GM23248 (cell line): Measurements from ENCODE around the gene TMOD4. TPM values are rescaled to one million over a fixed set of nuclear protein-coding genes. Genes with fewer than 3 reads are reported as not detected.

ENCODE experiments used
- DNase-seq: peaks from one replicate; pipeline ENCODE4 v3.0.0-alpha.2; 2015
- H2AFZ ChIP-seq: fragments of 200-600 bp; sonication (generic); 2 replicates; pipeline ENCODE4 v1.6.1; 2016; ENCODE audit warnings: antibody characterized with exemption
- H3F3A ChIP-seq: fragments of 200-600 bp; sonication (generic); 2 replicates; pipeline ENCODE4 v1.6.1; 2016; ENCODE audit warnings: mild to moderate bottlenecking, antibody characterized with exemption, mixed run types; ENCODE audit not compliant: insufficient read depth
- H3K27ac ChIP-seq: fragments of 200-600 bp; sonication (generic); 2 replicates; pipeline ENCODE4 v1.5.1; 2016; ENCODE audit warnings: mild to moderate bottlenecking
- H3K27me3 ChIP-seq: fragments of 200-600 bp; sonication (generic); replicated peaks from 2 replicates; pipeline ENCODE4 v1.6.1; 2016; ENCODE audit warnings: mild to moderate bottlenecking; ENCODE audit not compliant: insufficient read depth
- H3K36me3 ChIP-seq: fragments of 200-600 bp; sonication (generic); 2 replicates; pipeline ENCODE4 v1.6.1; 2016; ENCODE audit warnings: low read depth, mild to moderate bottlenecking
- H3K4me1 ChIP-seq: fragments of 200-600 bp; sonication (generic); 2 replicates; pipeline ENCODE4 v1.6.1; 2016; ENCODE audit warnings: mild to moderate bottlenecking; ENCODE audit not compliant: insufficient read depth
- H3K4me2 ChIP-seq: fragments of 200-600 bp; sonication (generic); one replicate; pipeline ENCODE4 v1.6.1; 2016; ENCODE audit warnings: mild to moderate bottlenecking; ENCODE audit not compliant: unreplicated experiment
- H3K4me3 ChIP-seq: fragments of 200-600 bp; sonication (generic); 2 replicates; pipeline ENCODE4 v1.5.1; 2016; ENCODE audit warnings: mild to moderate bottlenecking
- H3K79me2 ChIP-seq: fragments of 200-600 bp; sonication (generic); 2 replicates; pipeline ENCODE4 v1.6.1; 2016; ENCODE audit warnings: mild to moderate bottlenecking; ENCODE audit not compliant: insufficient read depth
- H3K9ac ChIP-seq: fragments of 200-600 bp; sonication (generic); 2 replicates; pipeline ENCODE4 v1.6.1; 2016; ENCODE audit warnings: mild to moderate bottlenecking
- H3K9me2 ChIP-seq: fragments of 200-600 bp; sonication (generic); 2 replicates; pipeline ENCODE4 v1.6.1; 2016; ENCODE audit warnings: mixed run types, mild to moderate bottlenecking, moderate library complexity; ENCODE audit not compliant: insufficient read depth
- H3K9me3 ChIP-seq: fragments of 200-600 bp; sonication (generic); one replicate; pipeline ENCODE4 v1.6.1; 2017; ENCODE audit warnings: low read depth
- H4K20me1 ChIP-seq: fragments of 200-600 bp; sonication (generic); 2 replicates; pipeline ENCODE4 v1.6.0; 2016; ENCODE audit not compliant: insufficient read depth
- EZH2 ChIP-seq: fragments of 200-600 bp; sonication (generic); IDR thresholded peaks from 2 replicates; pipeline ENCODE4 v1.6.1; 2018; ENCODE audit warnings: antibody characterized with exemption, mild to moderate bottlenecking; ENCODE audit not compliant: insufficient read depth, poor library complexity, severe bottlenecking
- EZH2phosphoT487 ChIP-seq: fragments of 200-600 bp; sonication (generic); IDR thresholded peaks from 2 replicates; pipeline ENCODE4 v1.6.1; 2018; ENCODE audit warnings: antibody characterized with exemption, moderate library complexity, mild to moderate bottlenecking, low read depth; ENCODE audit not compliant: insufficient read depth
- WGBS, 2 experiments: methylation state at CpG; one replicate each; pipeline ENCODE4 v1.1.6; 2015 to 2017; ENCODE audit warnings: low lambda C conversion rate in 2 of 2, low coverage in 1 of 2; ENCODE audit errors: missing lambda C conversion rate in 2 of 2; 5-methylcytosine and 5-hydroxymethylcytosine counted together
- in situ Hi-C: fragments of 300-500 bp; cut with MboI; formaldehyde crosslinking; loops from 2 replicates; pipeline ENCODE4 v1.15.0; 2020
- polyA plus RNA-seq: library from polyadenylated mRNA; unstranded; fragments of >200 nt; fragmentation: Nextera tagmentation; extraction: Ambion mirVana; gene quantifications from 2 replicates; pipeline ENCODE4 v1.2.1, GENCODE V29; 2016
- total RNA-seq: library from RNA; depleted of rRNA; stranded (reverse); fragments of >200 nt; shearing (Covaris generic); gene quantifications from 2 replicates; pipeline ENCODE4 v1.2.3, GENCODE V29; 2014

Gene TMOD4
- total and polyA plus RNA-seq, 2 experiments from 2014 or later, result not detected

GRCh38 chr1:151135433-151136385 is 40.1 kb downstream of the TMOD4 start:
- no peak overlapping the region for H3K4me2 ChIP-seq
- no peaks in the 10 kb centered on the region for H3K36me3 ChIP-seq
- H3K9ac ChIP-seq, result no peak overlapping the region
- H2AFZ ChIP-seq, result no peak overlapping the region
- H3K4me1 ChIP-seq, result no peaks in the 10 kb centered on the region
- no peaks in the 10 kb centered on the region for H3K79me2 ChIP-seq
- no peak for TF ChIP-seq EZH2
- no peak for TF ChIP-seq EZH2phosphoT487
- H3F3A ChIP-seq, result no peaks in the 10 kb centered on the region
- no peak overlapping the region for H3K4me3 ChIP-seq
- 80% methylated on average over 12 of the region's 12 CpGs for WGBS, 2 experiments
- no peaks in the 10 kb centered on the region for H3K9me3 ChIP-seq
- no peaks in the 10 kb centered on the region for H4K20me1 ChIP-seq
- no peak for DNase-seq
- no peak overlapping the region for H3K27ac ChIP-seq
- H3K27me3 ChIP-seq, result no peaks in the 10 kb centered on the region
- no peaks in the 10 kb centered on the region for H3K9me2 ChIP-seq
- in situ Hi-C loops, result no loop called here

- no peaks in the 10 kb centered on the region for H3K4me1 ChIP-seq
- H2AFZ ChIP-seq, result no peak overlapping the region
- no peak overlapping the region for H3K27ac ChIP-seq
- H4K20me1 ChIP-seq, result no peaks in the 10 kb centered on the region
- H3K79me2 ChIP-seq, result no peaks in the 10 kb centered on the region
- H3K9ac ChIP-seq, result no peak overlapping the region
- no peak for DNase-seq
- no peak overlapping the region for H3K4me2 ChIP-seq
- no peaks in the 10 kb centered on the region for H3K9me3 ChIP-seq
- in situ Hi-C loops, result no loop called here
- H3K36me3 ChIP-seq, result no peaks in the 10 kb centered on the region
- H3K4me3 ChIP-seq, result no peak overlapping the region
- 88 to 89% methylated on average over 7 of the region's 7 CpGs for WGBS, 2 experiments
- H3K9me2 ChIP-seq, result no peaks in the 10 kb centered on the region
- no peaks in the 10 kb centered on the region for H3K27me3 ChIP-seq
- peaks cover 6% of the 10 kb centered on the region; the same call in 1 of the 2 replicates for H3F3A ChIP-seq
- no peak for TF ChIP-seq EZH2
- no peak for TF ChIP-seq EZH2phosphoT487
Observed at GRCh38 chr1:151134991-151135390, 40.8 kb downstream of the TMOD4 start.

GRCh38 chr1:151134396-151134795 is 41.4 kb downstream of the TMOD4 start:
- DNase-seq, result no peak
- Histone ChIP-seq H3K9me3 (no peaks in the 10 kb centered on the region), H3K9me2 (no peaks in the 10 kb centered on the region), H3K79me2 (no peaks in the 10 kb centered on the region), H3K27ac (no peak overlapping the region), H3K27me3 (no peaks in the 10 kb centered on the region), H3K36me3 (no peaks in the 10 kb centered on the region), H3K4me1 (no peaks in the 10 kb centered on the region), H3K4me2 (no peak overlapping the region), H3K4me3 (no peak overlapping the region), H2AFZ (no peak overlapping the region), H4K20me1 (no peaks in the 10 kb centered on the region), H3K9ac (no peak overlapping the region), H3F3A (peaks cover 7% of the 10 kb centered on the region; the same call in 1 of the 2 replicates)
- 84 to 89% methylated on average over 3 of the region's 3 CpGs for WGBS, 2 experiments
- TF ChIP-seq EZH2 (no peak), EZH2phosphoT487 (no peak)
- in situ Hi-C loops, result no loop called here

GRCh38 chr1:151133018-151133806 is 42.6 kb downstream of the TMOD4 start:
- Histone ChIP-seq H3K27ac (no peak overlapping the region), H3K79me2 (no peaks in the 10 kb centered on the region), H3K9ac (no peak overlapping the region), H2AFZ (no peak overlapping the region), H3F3A (peaks cover 10% of the 10 kb centered on the region; the same call in 1 of the 2 replicates), H3K4me2 (no peak overlapping the region), H4K20me1 (no peaks in the 10 kb centered on the region), H3K9me2 (no peaks in the 10 kb centered on the region), H3K36me3 (no peaks in the 10 kb centered on the region; the same call in 1 of the 2 replicates), H3K4me3 (no peak overlapping the region), H3K27me3 (no peaks in the 10 kb centered on the region), H3K9me3 (no peaks in the 10 kb centered on the region), H3K4me1 (no peaks in the 10 kb centered on the region)
- no peak for DNase-seq
- no peak for TF ChIP-seq EZH2phosphoT487
- no peak for TF ChIP-seq EZH2
- WGBS, 2 experiments, result 92 to 93% methylated on average over 18 to 61 of the region's 65 CpGs
- in situ Hi-C loops, result no loop called here
